Cardiac fibroblast (primary cell): Measurements from ENCODE around the gene ITIH5.
"Not testable (repeated sequence)": the region's sequence is repeated elsewhere in the genome, so short reads cannot be mapped to it uniquely, and the experiment has no call there.

ENCODE experiments used
- DNase-seq, 2 donors: peaks; one replicate each; pipeline versions ENCODE4 v3.0.0 to v3.0.0-alpha.2; 2010; ENCODE audit warnings: low read depth in 2 of 2
- H3K4me3 ChIP-seq, 2 donors: replicated peaks in 1 of 2; 1 replicate in 1 of 2; 2 replicates in 1 of 2; pipeline ENCODE4 v1.5.1; 2011; ENCODE audit warnings: low read depth in 2 of 2, low read length in 2 of 2, mild to moderate bottlenecking in 2 of 2, moderate library complexity in 1 of 2
- TF ChIP-seq, protein P1 (sequence below): IDR thresholded peaks from one replicate; pipeline ENCODE4 v1.5.1; 2011; ENCODE audit warnings: low read depth, mild to moderate bottlenecking, low read length, inconsistent platforms

Gene ITIH5

DNA sequence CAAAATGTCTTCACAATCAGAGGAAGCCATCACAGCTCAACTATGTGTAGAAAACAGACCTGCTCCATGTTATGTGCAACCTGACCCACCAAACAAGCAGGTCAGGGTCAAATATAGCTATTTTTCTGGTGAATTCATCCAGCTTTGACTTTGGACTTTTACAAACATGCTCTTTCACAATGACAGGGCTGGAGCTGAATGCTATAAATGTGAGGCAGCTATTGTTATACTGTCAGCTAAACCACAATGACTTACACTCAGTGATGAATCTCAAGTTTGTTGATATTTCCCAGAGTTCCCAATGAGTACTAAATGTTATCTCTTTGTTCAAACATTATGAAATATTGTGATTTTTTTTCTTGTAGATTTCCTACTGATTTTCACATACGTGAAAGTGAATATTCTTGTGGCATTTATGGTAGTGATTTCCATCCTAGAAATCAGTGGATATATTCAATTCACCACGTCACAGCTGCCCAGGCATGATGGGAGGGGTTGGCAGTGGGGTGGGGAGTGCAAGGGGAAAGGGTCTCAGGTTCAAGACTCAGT is 33.9 kb upstream of the ITIH5 start:
- H3K4me3 ChIP-seq: no peak overlapping the region
- DNase-seq: peak in 1 of 2 donors; percentile 67
- TF ChIP-seq, protein P1, sequence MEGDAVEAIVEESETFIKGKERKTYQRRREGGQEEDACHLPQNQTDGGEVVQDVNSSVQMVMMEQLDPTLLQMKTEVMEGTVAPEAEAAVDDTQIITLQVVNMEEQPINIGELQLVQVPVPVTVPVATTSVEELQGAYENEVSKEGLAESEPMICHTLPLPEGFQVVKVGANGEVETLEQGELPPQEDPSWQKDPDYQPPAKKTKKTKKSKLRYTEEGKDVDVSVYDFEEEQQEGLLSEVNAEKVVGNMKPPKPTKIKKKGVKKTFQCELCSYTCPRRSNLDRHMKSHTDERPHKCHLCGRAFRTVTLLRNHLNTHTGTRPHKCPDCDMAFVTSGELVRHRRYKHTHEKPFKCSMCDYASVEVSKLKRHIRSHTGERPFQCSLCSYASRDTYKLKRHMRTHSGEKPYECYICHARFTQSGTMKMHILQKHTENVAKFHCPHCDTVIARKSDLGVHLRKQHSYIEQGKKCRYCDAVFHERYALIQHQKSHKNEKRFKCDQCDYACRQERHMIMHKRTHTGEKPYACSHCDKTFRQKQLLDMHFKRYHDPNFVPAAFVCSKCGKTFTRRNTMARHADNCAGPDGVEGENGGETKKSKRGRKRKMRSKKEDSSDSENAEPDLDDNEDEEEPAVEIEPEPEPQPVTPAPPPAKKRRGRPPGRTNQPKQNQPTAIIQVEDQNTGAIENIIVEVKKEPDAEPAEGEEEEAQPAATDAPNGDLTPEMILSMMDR: no peak

GRCh38 chr10:7697426-7697825 is 30.7 kb upstream of the ITIH5 start:
- TF ChIP-seq, protein P1: no peak
- no peak overlapping the region for H3K4me3 ChIP-seq
- no peak for DNase-seq

DNA sequence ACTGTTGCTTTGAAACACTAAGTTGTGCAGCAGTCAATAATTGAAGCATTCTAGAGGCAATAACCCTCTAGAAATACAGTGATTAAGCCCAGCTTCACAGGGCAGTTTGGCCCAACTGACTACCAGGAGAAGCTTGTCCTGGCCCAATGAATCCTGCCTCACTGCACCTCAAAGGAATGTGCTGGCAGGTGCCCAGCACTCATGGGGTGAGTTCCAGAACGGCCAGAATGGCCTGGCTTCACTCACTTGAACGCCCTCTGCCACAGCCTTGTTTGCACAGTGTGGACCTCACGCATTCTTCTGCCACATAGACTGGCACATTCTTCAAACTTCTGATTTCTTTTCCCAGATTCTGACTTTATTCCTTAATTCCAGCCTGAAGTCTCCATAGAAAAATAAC is 29.8 kb upstream of the ITIH5 start:
- no peak for DNase-seq
- TF ChIP-seq, protein P1: no peak
- H3K4me3 ChIP-seq: no peak overlapping the region

- not testable (repeated sequence) for DNase-seq, H3K4me3 ChIP-seq
These were observed 26.4 kb upstream of the ITIH5 start for GRCh38 chr10:7693194-7693593.

- not testable (repeated sequence) for H3K4me3 ChIP-seq, DNase-seq
These were observed 25.6 kb upstream of the ITIH5 start for GRCh38 chr10:7692368-7692767.

- DNase-seq: not testable (repeated sequence)
These were observed 24.3 kb upstream of the ITIH5 start for GRCh38 chr10:7690885-7691597.

DNA sequence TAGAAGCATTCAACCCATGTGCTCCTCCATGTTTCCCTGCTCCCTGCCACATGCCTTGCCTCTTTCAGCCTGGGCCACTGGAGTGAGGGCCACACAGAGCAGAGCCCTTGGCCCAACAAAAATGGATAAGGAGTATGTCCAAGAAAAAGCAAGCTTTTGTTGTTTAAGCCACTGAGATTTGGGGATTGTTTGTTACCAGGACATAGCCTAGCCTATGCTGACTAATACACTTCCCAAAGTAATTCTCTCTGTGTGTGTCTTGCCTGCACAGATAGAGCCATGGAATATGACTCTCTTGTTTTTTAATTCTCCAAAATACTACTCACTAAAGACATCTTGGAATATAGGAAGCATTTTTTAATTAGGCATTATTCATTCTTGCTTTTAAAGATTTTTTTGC is 22.8 kb upstream of the ITIH5 start:
- TF ChIP-seq, protein P1: no peak
- no peak for DNase-seq
- H3K4me3 ChIP-seq: no peak overlapping the region

More at GRCh38 chr10:7690885-7691597, 24.3 kb upstream of the ITIH5 start:
- not testable (repeated sequence) for H3K4me3 ChIP-seq

DNA sequence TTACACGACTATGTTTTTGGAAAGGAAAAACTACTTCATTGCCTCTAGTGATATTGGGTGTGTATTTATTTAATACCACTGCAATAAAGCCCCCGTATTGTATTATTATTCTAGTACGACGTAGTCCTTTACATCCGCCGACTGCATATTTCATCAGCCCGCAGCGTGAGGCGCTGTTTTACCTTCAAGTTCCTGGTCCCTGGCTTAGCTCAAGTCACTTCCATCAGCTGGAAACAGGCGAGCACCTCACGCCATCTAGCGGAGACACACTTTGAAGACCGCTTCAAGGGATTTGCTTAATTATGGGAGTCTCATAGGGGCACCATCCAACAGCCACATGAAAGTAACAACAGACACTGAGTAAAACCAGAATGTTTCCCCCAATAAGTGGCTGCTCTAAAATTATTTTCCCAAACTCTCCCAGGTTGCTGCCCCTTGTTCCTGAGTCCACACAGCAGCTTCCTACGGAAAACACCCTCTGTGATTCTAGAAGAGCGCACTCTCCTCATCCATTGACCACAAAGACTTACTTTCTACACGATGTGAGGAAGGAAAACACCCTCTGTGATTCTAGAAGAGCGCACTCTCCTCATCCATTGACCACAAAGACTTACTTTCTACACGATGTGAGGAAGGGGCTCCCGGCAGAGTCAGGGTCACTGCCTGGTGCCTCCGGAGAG is 20.6 kb upstream of the ITIH5 start:
- no peak overlapping the region for H3K4me3 ChIP-seq
- TF ChIP-seq, protein P1: peak; percentile 73
- peak; percentile 88 to 93 for DNase-seq
